Esophagus muscularis mucosa (tissue), 4 donors: ENCODE measurements around the gene CNOT11. TPM values are rescaled to one million over a fixed set of nuclear protein-coding genes. Genes with fewer than 3 reads are reported as not detected.
"Not testable (repeated sequence)": the region's sequence is repeated elsewhere in the genome, so short reads cannot be mapped to it uniquely, and the experiment has no call there.

Experiments used
- DNase-seq: peaks from one replicate; pipeline ENCODE4 v3.0.0-alpha.2; 2017; ENCODE audit errors: extremely low spot score
- H3K27ac ChIP-seq, 4 donors: fragments of 200-600 bp; sonication (generic); replicated peaks in 1 of 4; 1 replicate in 3 of 4; 2 replicates in 1 of 4; pipeline ENCODE4 v1.5.1; 2016 to 2019; ENCODE audit warnings: mild to moderate bottlenecking in 1 of 4
- H3K27me3 ChIP-seq, 4 donors: fragments of 200-600 bp; sonication (generic); one replicate each; pipeline versions ENCODE4 v1.5.1 to v1.6.0; 2016 to 2019
- H3K36me3 ChIP-seq, 4 donors: fragments of 200-600 bp; sonication (generic); one replicate each; pipeline ENCODE4 v1.5.1; 2016 to 2019
- H3K4me1 ChIP-seq, 4 donors: fragments of 200-600 bp; sonication (generic); one replicate each; pipeline ENCODE4 v1.5.1; 2016 to 2019
- H3K4me3 ChIP-seq, 4 donors: fragments of 200-600 bp; sonication (generic); 1 replicate in 2 of 4; 2 replicates in 2 of 4; pipeline ENCODE4 v1.5.1; 2016 to 2019; ENCODE audit warnings: mild to moderate bottlenecking in 4 of 4, moderate library complexity in 1 of 4
- H3K9me3 ChIP-seq, 4 donors: fragments of 200-600 bp; sonication (generic); 1 replicate in 3 of 4; 2 replicates in 1 of 4; pipeline ENCODE4 v1.5.1; 2016 to 2019
- CTCF ChIP-seq, 3 experiments: fragments of 200-600 bp in 2 of 3; fragments of 450-650 bp in 1 of 3; sonication (generic) in 2 of 3; IDR thresholded peaks; one replicate each; pipeline ENCODE4 v1.5.1; 2017 to 2019; ENCODE audit warnings: antibody characterized with exemption in 3 of 3, mild to moderate bottlenecking in 2 of 3, moderate library complexity in 1 of 3
- EP300 ChIP-seq: sonication (generic); formaldehyde crosslinking; IDR thresholded peaks from one replicate; pipeline ENCODE4 v1.6.1; 2017; ENCODE audit warnings: antibody characterized with exemption
- POLR2A ChIP-seq: fragments of 450-650 bp; IDR thresholded peaks from one replicate; pipeline ENCODE4 v1.6.1; 2017; ENCODE audit warnings: antibody characterized with exemption, moderate library complexity, mild to moderate bottlenecking, low read depth
- POLR2AphosphoS5 ChIP-seq, 2 donors: sonication (generic); formaldehyde crosslinking; IDR thresholded peaks; one replicate each; pipeline ENCODE4 v1.6.1; 2017; ENCODE audit warnings: antibody characterized with exemption in 2 of 2
- WGBS: methylation state at CpG from one replicate; pipeline ENCODE4 v1.1.5; 2018; 5-methylcytosine and 5-hydroxymethylcytosine counted together
- intact Hi-C: fragments of 100-400 bp; cut with DNase I; formaldehyde crosslinking; loops from one replicate; pipeline ENCODE4 v1.15.1; 2023
- total RNA-seq, 4 donors: library from RNA; depleted of rRNA; stranded (reverse); fragments of >200 nt; gene quantifications; one replicate each; pipeline versions ENCODE4 v1.1.0 to v1.2.1, GENCODE V29; 2016

Gene CNOT11
- total RNA-seq, 4 donors from 2014 or later = 25.7 to 35.8 (median 29.0) TPM

GRCh38 chr2:101219246-101219645 lies 33.4 kb upstream of the CNOT11 start:
- intact Hi-C loops = no loop called here
- WGBS = 87% methylated on average over 7 of the region's 7 CpGs

GRCh38 chr2:101220091-101220490 lies 32.6 kb upstream of the CNOT11 start:
- 95% methylated on average over 7 of the region's 7 CpGs for WGBS
- H3K4me3 ChIP-seq, intact Hi-C loops, H3K36me3 ChIP-seq, H3K27me3 ChIP-seq, H3K9me3 ChIP-seq, H3K27ac ChIP-seq, H3K4me1 ChIP-seq, DNase-seq: not testable (repeated sequence)

More at GRCh38 chr2:101219246-101219645, 33.4 kb upstream of the CNOT11 start:
- Histone ChIP-seq H3K36me3 (no peaks in the 10 kb centered on the region), H3K27me3 (no peaks in the 10 kb centered on the region), H3K4me1 (no peaks in the 10 kb centered on the region), H3K27ac (no peak overlapping the region), H3K9me3 (no peaks in the 10 kb centered on the region), H3K4me3 (no peak overlapping the region)
- DNase-seq = no peak
- TF ChIP-seq EP300 (no peak), CTCF (IDR thresholded peaks at IDR 0.05) (no peak), POLR2A (no peak), POLR2AphosphoS5 (IDR thresholded peaks at IDR 0.05) (no peak)

- no peaks in the 10 kb centered on the region for H3K27me3 ChIP-seq
- no peaks in the 10 kb centered on the region for H3K36me3 ChIP-seq
- WGBS = 85% methylated on average over 7 of the region's 7 CpGs
- intact Hi-C loops = no loop called here
- TF ChIP-seq POLR2A (no peak), POLR2AphosphoS5 (IDR thresholded peaks at IDR 0.05) (no peak), CTCF (IDR thresholded peaks at IDR 0.05) (no peak), EP300 (no peak)
- no peak overlapping the region for H3K27ac ChIP-seq
- DNase-seq = no peak
- no peaks in the 10 kb centered on the region for H3K9me3 ChIP-seq
- no peaks in the 10 kb centered on the region for H3K4me1 ChIP-seq
- no peak overlapping the region for H3K4me3 ChIP-seq
These were observed 28.9 kb upstream of the CNOT11 start for GRCh38 chr2:101223814-101224231.

- H3K27ac ChIP-seq = no peak overlapping the region
- H3K4me3 ChIP-seq = no peak overlapping the region
- intact Hi-C loops = no loop called here
- no peaks in the 10 kb centered on the region for H3K4me1 ChIP-seq
- no peaks in the 10 kb centered on the region for H3K27me3 ChIP-seq
- WGBS = 93% methylated on average over 2 of the region's 2 CpGs
- no peaks in the 10 kb centered on the region for H3K9me3 ChIP-seq
- DNase-seq = no peak
- no peaks in the 10 kb centered on the region for H3K36me3 ChIP-seq
- TF ChIP-seq CTCF (IDR thresholded peaks at IDR 0.05) = no peak
- no peak for TF ChIP-seq POLR2A
- TF ChIP-seq EP300 = no peak
- no peak for TF ChIP-seq POLR2AphosphoS5 (IDR thresholded peaks at IDR 0.05)
These were observed 22.1 kb upstream of the CNOT11 start for GRCh38 chr2:101230541-101231001.

GRCh38 chr2:101231240-101231639 lies 21.4 kb upstream of the CNOT11 start:
- peaks cover 0 to 4% (median 0%) of the 10 kb centered on the region in 4 donors for H3K9me3 ChIP-seq
- no peaks in the 10 kb centered on the region for H3K4me1 ChIP-seq
- no peak for DNase-seq
- H3K27me3 ChIP-seq = no peaks in the 10 kb centered on the region
- H3K36me3 ChIP-seq = no peaks in the 10 kb centered on the region
- intact Hi-C loops = no loop called here
- TF ChIP-seq POLR2AphosphoS5 (IDR thresholded peaks at IDR 0.05) (no peak), EP300 (no peak), POLR2A (no peak), CTCF (IDR thresholded peaks at IDR 0.05) (no peak)
- 96% methylated on average over 1 of the region's 1 CpG for WGBS
- no peak overlapping the region for H3K4me3 ChIP-seq
- H3K27ac ChIP-seq = no peak overlapping the region
